Neural cell (in vitro differentiated cells): ENCODE results near the gene IFNW1.

Experiments used
- EZH2 ChIP-seq: fragments of 200-600, 300-800 bp; shearing (Covaris generic), sonication (generic); IDR thresholded peaks from 2 replicates; pipeline ENCODE4 v1.6.1; 2014; ENCODE audit warnings: antibody characterized with exemption, low read length, borderline replicate concordance, mild to moderate bottlenecking; ENCODE audit not compliant: insufficient read depth, poor library complexity, severe bottlenecking
- MXI1 ChIP-seq: fragments of 450-650 bp; conservative IDR thresholded peaks from 2 replicates; pipeline ENCODE4 v1.6.1; 2014; ENCODE audit warnings: antibody characterized with exemption, mild to moderate bottlenecking; ENCODE audit not compliant: poor library complexity, severe bottlenecking
- POLR2AphosphoS5 ChIP-seq: IDR thresholded peaks from 2 replicates; pipeline ENCODE4 v1.6.1; 2012
- REST ChIP-seq: IDR thresholded peaks from 2 replicates; pipeline ENCODE4 v1.6.1; 2012; ENCODE audit warnings: borderline replicate concordance
- TAF1 ChIP-seq: IDR thresholded peaks from 2 replicates; pipeline ENCODE4 v1.6.1; 2012; ENCODE audit warnings: low read depth
- TF ChIP-seq, protein P1 (sequence below): fragments of 450-650 bp; IDR thresholded peaks from 2 replicates; pipeline ENCODE4 v1.5.1; 2014; ENCODE audit warnings: antibody characterized with exemption, mild to moderate bottlenecking, moderate library complexity; ENCODE audit not compliant: poor library complexity, severe bottlenecking

- TF ChIP-seq TAF1 (no peak), EZH2 (no peak), MXI1 (no peak), REST (no peak), POLR2AphosphoS5 (no peak)
- TF ChIP-seq, protein P1, sequence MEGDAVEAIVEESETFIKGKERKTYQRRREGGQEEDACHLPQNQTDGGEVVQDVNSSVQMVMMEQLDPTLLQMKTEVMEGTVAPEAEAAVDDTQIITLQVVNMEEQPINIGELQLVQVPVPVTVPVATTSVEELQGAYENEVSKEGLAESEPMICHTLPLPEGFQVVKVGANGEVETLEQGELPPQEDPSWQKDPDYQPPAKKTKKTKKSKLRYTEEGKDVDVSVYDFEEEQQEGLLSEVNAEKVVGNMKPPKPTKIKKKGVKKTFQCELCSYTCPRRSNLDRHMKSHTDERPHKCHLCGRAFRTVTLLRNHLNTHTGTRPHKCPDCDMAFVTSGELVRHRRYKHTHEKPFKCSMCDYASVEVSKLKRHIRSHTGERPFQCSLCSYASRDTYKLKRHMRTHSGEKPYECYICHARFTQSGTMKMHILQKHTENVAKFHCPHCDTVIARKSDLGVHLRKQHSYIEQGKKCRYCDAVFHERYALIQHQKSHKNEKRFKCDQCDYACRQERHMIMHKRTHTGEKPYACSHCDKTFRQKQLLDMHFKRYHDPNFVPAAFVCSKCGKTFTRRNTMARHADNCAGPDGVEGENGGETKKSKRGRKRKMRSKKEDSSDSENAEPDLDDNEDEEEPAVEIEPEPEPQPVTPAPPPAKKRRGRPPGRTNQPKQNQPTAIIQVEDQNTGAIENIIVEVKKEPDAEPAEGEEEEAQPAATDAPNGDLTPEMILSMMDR, result no peak
Measured at GRCh38 chr9:21119093-21119770, 22.4 kb downstream of the IFNW1 start.
